Natural killer cell (primary cell): ENCODE results near the gene AHSP. TPM values are rescaled to one million over a fixed set of nuclear protein-coding genes. Genes with fewer than 3 reads are reported as not detected.
"Not testable (repeated sequence)": the region's sequence is repeated elsewhere in the genome, so short reads cannot be mapped to it uniquely, and the experiment has no call there.

Experiments
- ATAC-seq, 3 donors: fragments of 150-1000 bp in 2 of 3; fragments of 200-7000 bp in 1 of 3; cut with Tn5 transposase; 1 replicate in 1 of 3; 2 replicates in 2 of 3; pipeline ENCODE4 v1.10.0; 2021; ENCODE audit warnings: mild to moderate bottlenecking in 2 of 3, moderate library complexity in 2 of 3
- DNase-seq, 2 donors: peaks; one replicate each; pipeline versions ENCODE4 v3.0.0 to v3.0.0-alpha.2; 2013 to 2021; ENCODE audit warnings: mixed read lengths in 1 of 2
- H3K27ac ChIP-seq: one replicate; pipeline ENCODE4 v1.5.1; 2013; ENCODE audit warnings: mild to moderate bottlenecking, low read length
- H3K27me3 ChIP-seq: one replicate; pipeline ENCODE4 v1.6.1; 2013; ENCODE audit warnings: low read length; ENCODE audit not compliant: control insufficient read depth, insufficient read depth
- H3K36me3 ChIP-seq: one replicate; pipeline ENCODE4 v1.6.1; 2013; ENCODE audit warnings: low read length; ENCODE audit not compliant: control insufficient read depth, insufficient read depth
- H3K4me1 ChIP-seq: one replicate; pipeline ENCODE4 v1.6.1; 2013; ENCODE audit warnings: low read length; ENCODE audit not compliant: control insufficient read depth, insufficient read depth
- H3K4me3 ChIP-seq: one replicate; pipeline ENCODE4 v1.5.1; 2013; ENCODE audit warnings: low read length
- H3K9me3 ChIP-seq: one replicate; pipeline ENCODE4 v1.6.1; 2013; ENCODE audit warnings: low read length; ENCODE audit not compliant: control insufficient read depth, insufficient read depth
- H3K27ac Mint-ChIP-seq, 2 donors: one replicate each; pipeline ENCODE4 v1.8.0; 2022; ENCODE audit warnings: mild to moderate bottlenecking in 2 of 2, mixed read lengths in 2 of 2, moderate library complexity in 1 of 2
- H3K27me3 Mint-ChIP-seq, 2 donors: one replicate each; pipeline ENCODE4 v1.8.0; 2022; ENCODE audit warnings: low read depth in 2 of 2, mixed read lengths in 2 of 2
- H3K36me3 Mint-ChIP-seq: one replicate; pipeline ENCODE4 v1.8.0; 2022; ENCODE audit warnings: mixed read lengths
- H3K4me1 Mint-ChIP-seq, 2 donors: one replicate each; pipeline ENCODE4 v1.8.0; 2022; ENCODE audit warnings: mixed read lengths in 2 of 2
- H3K4me3 Mint-ChIP-seq: one replicate; pipeline ENCODE4 v1.8.0; 2022; ENCODE audit warnings: mild to moderate bottlenecking, moderate library complexity, mixed read lengths
- H3K9me3 Mint-ChIP-seq, 2 donors: one replicate each; pipeline ENCODE4 v1.8.0; 2022; ENCODE audit warnings: mixed read lengths in 2 of 2
- CTCF ChIP-seq: fragments of 200-600 bp; IDR thresholded peaks from one replicate; pipeline ENCODE4 v1.8.0; 2022; ENCODE audit warnings: antibody characterized with exemption
- WGBS: methylation state at CpG from one replicate; pipeline ENCODE4 v1.1.7; 2013; ENCODE audit warnings: missing lambda C conversion rate; ENCODE audit not compliant: insufficient coverage; 5-methylcytosine and 5-hydroxymethylcytosine counted together
- intact Hi-C: fragments of 100-400 bp; cut with micrococcal nuclease; formaldehyde crosslinking; loops from one replicate; pipeline ENCODE4 v1.14.2; 2022
- total RNA-seq, 4 donors: library from RNA; stranded (reverse); fragments of 120-200 nt in 1 of 4; gene quantifications; one replicate each; pipeline versions ENCODE4 v1.2.3 to v1.2.4, GENCODE V29; 2013 to 2022

Gene AHSP
- total RNA-seq, 3 donors from 2014 or later (not counting 1 experiment from before 2014, with no cell fraction given), result not detected

GRCh38 chr16:31501226-31501965 lies 26.3 kb upstream of the AHSP start:
- intact Hi-C loops, result no loop called here
- H3K36me3 Mint-ChIP-seq, result no peaks in the 10 kb centered on the region
- ATAC-seq, result no peak
- no peak overlapping the region for H3K4me3 Mint-ChIP-seq
- no peak overlapping the region for H3K4me3 ChIP-seq
- no peak overlapping the region for H3K27ac ChIP-seq
- H3K27ac Mint-ChIP-seq, result no peak overlapping the region
- H3K4me1 Mint-ChIP-seq, result peaks cover 7 to 14% of the 10 kb centered on the region in 2 donors
- WGBS, result over 99% methylated on average over 3 of the region's 3 CpGs
- no peaks in the 10 kb centered on the region for H3K4me1 ChIP-seq
- TF ChIP-seq CTCF, result no peak
- H3K9me3 ChIP-seq, result no peaks in the 10 kb centered on the region
- no peaks in the 10 kb centered on the region for H3K27me3 ChIP-seq
- DNase-seq, result no peak
- H3K27me3 Mint-ChIP-seq, result no peaks in the 10 kb centered on the region
- no peaks in the 10 kb centered on the region for H3K9me3 Mint-ChIP-seq
- peaks cover 14% of the 10 kb centered on the region for H3K36me3 ChIP-seq

GRCh38 chr16:31501966-31502348 lies 25.7 kb upstream of the AHSP start:
- TF ChIP-seq CTCF, result no peak
- H3K27me3 Mint-ChIP-seq, result no peaks in the 10 kb centered on the region
- intact Hi-C loops, result no loop called here
- H3K36me3 Mint-ChIP-seq, result no peaks in the 10 kb centered on the region
- peaks cover 9% of the 10 kb centered on the region for H3K36me3 ChIP-seq
- ATAC-seq (no peak), DNase-seq (no peak)
- peaks cover 8 to 15% of the 10 kb centered on the region in 2 donors for H3K4me1 Mint-ChIP-seq
- no peak overlapping the region for H3K27ac Mint-ChIP-seq
- no peaks in the 10 kb centered on the region for H3K9me3 ChIP-seq
- no peak overlapping the region for H3K4me3 Mint-ChIP-seq
- H3K27me3 ChIP-seq, result no peaks in the 10 kb centered on the region
- 95% methylated on average over 4 of the region's 4 CpGs for WGBS
- H3K4me1 ChIP-seq, result peaks cover 5% of the 10 kb centered on the region
- H3K4me3 ChIP-seq, result no peak overlapping the region
- no peaks in the 10 kb centered on the region for H3K9me3 Mint-ChIP-seq
- no peak overlapping the region for H3K27ac ChIP-seq

- Histone ChIP-seq H3K4me3 (no peak overlapping the region), H3K27ac (no peak overlapping the region), H3K9me3 (no peaks in the 10 kb centered on the region), H3K4me1 (peaks cover 13% of the 10 kb centered on the region), H3K27me3 (no peaks in the 10 kb centered on the region), H3K36me3 (peaks cover 6% of the 10 kb centered on the region)
- peaks cover 10 to 24% of the 10 kb centered on the region in 2 donors for H3K4me1 Mint-ChIP-seq
- DNase-seq, result no peak
- no peak for ATAC-seq
- H3K27ac Mint-ChIP-seq, result no peak overlapping the region
- no peaks in the 10 kb centered on the region for H3K36me3 Mint-ChIP-seq
- H3K9me3 Mint-ChIP-seq, result no peaks in the 10 kb centered on the region
- intact Hi-C loops, result no loop called here
- no peak overlapping the region for H3K4me3 Mint-ChIP-seq
- TF ChIP-seq CTCF, result no peak
- H3K27me3 Mint-ChIP-seq, result no peaks in the 10 kb centered on the region
Measured at GRCh38 chr16:31502981-31503380, 24.7 kb upstream of the AHSP start.

- intact Hi-C loops, DNase-seq, H3K27me3 ChIP-seq, H3K9me3 ChIP-seq, H3K27ac ChIP-seq, H3K36me3 Mint-ChIP-seq, H3K4me3 Mint-ChIP-seq, H3K27ac Mint-ChIP-seq, H3K36me3 ChIP-seq, H3K4me3 ChIP-seq, H3K9me3 Mint-ChIP-seq, H3K27me3 Mint-ChIP-seq, ATAC-seq: not testable (repeated sequence)
- peaks cover 15% of the 10 kb centered on the region for H3K4me1 ChIP-seq
- H3K4me1 Mint-ChIP-seq, result peaks cover 13 to 27% of the 10 kb centered on the region in 2 donors
- WGBS, result 92% methylated on average over 6 of the region's 8 CpGs
Measured at GRCh38 chr16:31503555-31503954, 24.1 kb upstream of the AHSP start.
